ENCODE measurements around the gene SHISA5.

GRCh38 chr3:48435774-48436476 lies 68.0 kb downstream of the SHISA5 start:
- TF ChIP-seq RCOR1 (IDR thresholded peaks at IDR 0.05; ENCODE audit: insufficient replicate concordance, low read length) (no peak), RFX5 (IDR thresholded peaks at IDR 0.05; ENCODE audit: low read depth, low read length) (no peak), RAD21 (IDR thresholded peaks at IDR 0.05; ENCODE audit: low read length) (peak; percentile 93), POLR2A (IDR thresholded peaks at IDR 0.05; ENCODE audit: low read depth, low read length) (no peak), SMC3 (IDR thresholded peaks at IDR 0.05; ENCODE audit: low read depth, low read length) (peak; percentile 99), CEBPB (IDR thresholded peaks at IDR 0.05; ENCODE audit: low read depth, low read length) (no peak), NFE2L2 (IDR thresholded peaks at IDR 0.05; ENCODE audit: low read depth, low read length) (no peak), MXI1 (IDR thresholded peaks at IDR 0.05; ENCODE audit: borderline replicate concordance, low read depth, low read length) (no peak), BHLHE40 (IDR thresholded peaks at IDR 0.05; ENCODE audit: low read depth, low read length) (no peak)
- TF ChIP-seq, protein P1, sequence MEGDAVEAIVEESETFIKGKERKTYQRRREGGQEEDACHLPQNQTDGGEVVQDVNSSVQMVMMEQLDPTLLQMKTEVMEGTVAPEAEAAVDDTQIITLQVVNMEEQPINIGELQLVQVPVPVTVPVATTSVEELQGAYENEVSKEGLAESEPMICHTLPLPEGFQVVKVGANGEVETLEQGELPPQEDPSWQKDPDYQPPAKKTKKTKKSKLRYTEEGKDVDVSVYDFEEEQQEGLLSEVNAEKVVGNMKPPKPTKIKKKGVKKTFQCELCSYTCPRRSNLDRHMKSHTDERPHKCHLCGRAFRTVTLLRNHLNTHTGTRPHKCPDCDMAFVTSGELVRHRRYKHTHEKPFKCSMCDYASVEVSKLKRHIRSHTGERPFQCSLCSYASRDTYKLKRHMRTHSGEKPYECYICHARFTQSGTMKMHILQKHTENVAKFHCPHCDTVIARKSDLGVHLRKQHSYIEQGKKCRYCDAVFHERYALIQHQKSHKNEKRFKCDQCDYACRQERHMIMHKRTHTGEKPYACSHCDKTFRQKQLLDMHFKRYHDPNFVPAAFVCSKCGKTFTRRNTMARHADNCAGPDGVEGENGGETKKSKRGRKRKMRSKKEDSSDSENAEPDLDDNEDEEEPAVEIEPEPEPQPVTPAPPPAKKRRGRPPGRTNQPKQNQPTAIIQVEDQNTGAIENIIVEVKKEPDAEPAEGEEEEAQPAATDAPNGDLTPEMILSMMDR (conservative IDR thresholded peaks at IDR 0.05; ENCODE audit: low read depth, low read length) = peak; percentile 100
- TF ChIP-seq, protein P2, sequence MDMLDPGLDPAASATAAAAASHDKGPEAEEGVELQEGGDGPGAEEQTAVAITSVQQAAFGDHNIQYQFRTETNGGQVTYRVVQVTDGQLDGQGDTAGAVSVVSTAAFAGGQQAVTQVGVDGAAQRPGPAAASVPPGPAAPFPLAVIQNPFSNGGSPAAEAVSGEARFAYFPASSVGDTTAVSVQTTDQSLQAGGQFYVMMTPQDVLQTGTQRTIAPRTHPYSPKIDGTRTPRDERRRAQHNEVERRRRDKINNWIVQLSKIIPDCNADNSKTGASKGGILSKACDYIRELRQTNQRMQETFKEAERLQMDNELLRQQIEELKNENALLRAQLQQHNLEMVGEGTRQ (IDR thresholded peaks at IDR 0.05; ENCODE audit: low read depth, low read length) = peak; percentile 12; the same call in 1 of the 2 replicates
